HepG2 (cell line): Measurements from ENCODE around the gene C20orf144. TPM values are rescaled to one million over a fixed set of nuclear protein-coding genes. Genes with fewer than 3 reads are reported as not detected.

Experiments used
- ATF4 ChIP-seq, 2 experiments: fragments of 450-650 bp in 1 of 2; sonication (generic) in 1 of 2; formaldehyde crosslinking; IDR thresholded peaks; 2 replicates each; pipeline versions ENCODE4 v1.5.0 to v1.8.0; 2020 to 2022; ENCODE audit warnings: mild to moderate bottlenecking in 1 of 2, missing genetic modification reagents in 1 of 2
- CSRNP1 ChIP-seq: sonication (generic); formaldehyde crosslinking; IDR thresholded peaks from 2 replicates; pipeline ENCODE4 v1.8.1; 2023; ENCODE audit warnings: mild to moderate bottlenecking, missing genetic modification reagents
- EHMT2 ChIP-seq: fragments of 200-600 bp; sonication (generic); IDR thresholded peaks from 2 replicates; pipeline ENCODE4 v1.7.0; 2017; ENCODE audit warnings: antibody characterized with exemption, low read depth, low read length, borderline replicate concordance
- FOSL1 ChIP-seq: sonication (generic); formaldehyde crosslinking; IDR thresholded peaks from 2 replicates; pipeline ENCODE4 v1.9.0; 2021; ENCODE audit warnings: missing genetic modification reagents, borderline replicate concordance
- FOXP4 ChIP-seq: sonication (generic); formaldehyde crosslinking; IDR thresholded peaks from 2 replicates; pipeline ENCODE4 v1.4.0; 2020; ENCODE audit warnings: missing genetic modification reagents
- HMG20B ChIP-seq: conservative IDR thresholded peaks from 2 replicates; pipeline ENCODE4 v1.6.1; 2016; ENCODE audit warnings: missing genetic modification reagents, missing compliant biosample characterization
- KIAA2018 ChIP-seq: sonication (generic); formaldehyde crosslinking; IDR thresholded peaks from 2 replicates; pipeline ENCODE4 v1.5.0; 2020; ENCODE audit warnings: mild to moderate bottlenecking, missing genetic modification reagents, borderline replicate concordance
- MIXL1 ChIP-seq: IDR thresholded peaks from 2 replicates; pipeline ENCODE4 v1.6.1; 2016
- SAFB2 ChIP-seq: sonication (generic); formaldehyde crosslinking; IDR thresholded peaks from 2 replicates; pipeline ENCODE4 v1.5.1; 2020; ENCODE audit warnings: missing genetic modification reagents, low read depth, mild to moderate bottlenecking, borderline replicate concordance
- XRCC5 ChIP-seq: fragments of 200-400 bp; formaldehyde crosslinking; optimal IDR thresholded peaks from 2 replicates; pipeline ENCODE3; 2017; ENCODE audit warnings: mild to moderate bottlenecking, low read length
- ZNF260 ChIP-seq: sonication (generic); formaldehyde crosslinking; IDR thresholded peaks from 2 replicates; pipeline ENCODE4 v1.4.0; 2020; ENCODE audit warnings: missing genetic modification reagents, low read depth, mild to moderate bottlenecking, borderline replicate concordance
- ZNF335 ChIP-seq: sonication (generic); formaldehyde crosslinking; IDR thresholded peaks from 2 replicates; pipeline ENCODE4 v1.4.0; 2020; ENCODE audit warnings: missing genetic modification reagents
- ZNF33A ChIP-seq: sonication (generic); formaldehyde crosslinking; IDR thresholded peaks from 2 replicates; pipeline ENCODE4 v1.5.1; 2020; ENCODE audit warnings: missing genetic modification reagents, mild to moderate bottlenecking, moderate library complexity, borderline replicate concordance
- ZNF777 ChIP-seq: sonication (generic); formaldehyde crosslinking; IDR thresholded peaks from 2 replicates; pipeline ENCODE4 v1.4.0; 2020; ENCODE audit warnings: missing genetic modification reagents
- ZZZ3 ChIP-seq: sonication (generic); formaldehyde crosslinking; IDR thresholded peaks from 2 replicates; pipeline ENCODE4 v1.4.0; 2020; ENCODE audit warnings: missing genetic modification reagents, mild to moderate bottlenecking, borderline replicate concordance
- polyA plus RNA-seq, 8 experiments: library from polyadenylated mRNA; depleted of rRNA in 3 of 8; stranded (reverse) in 7 of 8; unstranded in 1 of 8; fragments of >200 nt; fragmentation: Illumina TruSeq in 4 of 8; extraction: Trizol in 4 of 8; gene quantifications; 2 replicates each; pipeline versions ENCODE4 v1.2.1 to v1.2.3, GENCODE V29; 2011 to 2016; ENCODE audit warnings: low read depth in 4 of 8, missing spikeins in 1 of 8, mixed read lengths in 1 of 8; ENCODE audit not compliant: insufficient read depth in 1 of 8
- total RNA-seq, 5 experiments: library from RNA; depleted of rRNA; stranded (reverse); fragments of >200 nt; fragmentation: Illumina TruSeq; extraction: Trizol; gene quantifications; 2 replicates each; pipeline ENCODE4 v1.2.3, GENCODE V29; 2016; ENCODE audit warnings: low read depth in 1 of 5

The C20orf144 gene
- total and polyA plus RNA-seq, 2 of the 13 experiments (the other 11 are each of a cell fraction or from before 2014, with no cell fraction given) = 0.09 to 0.16 TPM

- no peak for TF ChIP-seq KIAA2018 (CRISPR knock-in tag)
- no peak for TF ChIP-seq ATF4 (CRISPR knock-in tag; IDR thresholded peaks at IDR 0.05)
- no peak for TF ChIP-seq FOSL1 (CRISPR knock-in tag)
- TF ChIP-seq XRCC5 = peak; percentile 42
- no peak for TF ChIP-seq EHMT2
- peak; percentile 73 for TF ChIP-seq CSRNP1 (CRISPR knock-in tag)
- peak; percentile 54; the same call in 1 of the 2 replicates for TF ChIP-seq SAFB2 (CRISPR knock-in tag)
- TF ChIP-seq FOXP4 (CRISPR knock-in tag) = no peak; the same call in 1 of the 2 replicates
- TF ChIP-seq ZNF777 (CRISPR knock-in tag) = peak; percentile 95
- TF ChIP-seq ZZZ3 (CRISPR knock-in tag) = peak; percentile 73; the same call in 1 of the 2 replicates
- TF ChIP-seq ZNF335 (CRISPR knock-in tag) = 0 out of 2 replicates have a peak, but pooled peaks have one; percentile 41
- TF ChIP-seq ZNF33A = peak; percentile 60; the same call in 1 of the 2 replicates
- TF ChIP-seq ZNF260 (CRISPR knock-in tag) = no peak
- no peak for TF ChIP-seq HMG20B (CRISPR knock-in tag)
- TF ChIP-seq MIXL1 = peak; percentile 62; the same call in 1 of the 2 replicates
Measured at GRCh38 chr20:33674294-33675135, 12.4 kb downstream of the C20orf144 start, which contains the start of gene NECAB3 (continued).
